Measurements from ENCODE around the gene MLANA. TPM values are rescaled to one million over a fixed set of nuclear protein-coding genes. Genes with fewer than 3 reads are reported as not detected.
A peak's percentile ranks its signal among the peaks of the same experiment; 100 is the strongest.

MLANA gene
- total and polyA plus RNA-seq, 8 donors, result 0.75 to 1.5 (median 1.1) TPM; not detected in 2

GRCh38 chr9:5845157-5845531 lies 45.5 kb upstream of the MLANA start:
- no peak overlapping the region for H3K4me3 ChIP-seq
- no peaks in the 10 kb centered on the region for H3K27me3 ChIP-seq
- no peaks in the 10 kb centered on the region for H3K36me3 ChIP-seq
- H3K9me3 ChIP-seq, result no peaks in the 10 kb centered on the region
- DNase-seq, result no peak
- H3K4me1 ChIP-seq, result peaks cover 3 to 26% of the 10 kb centered on the region in 2 donors
- no peak for ATAC-seq
- no peak for TF ChIP-seq CTCF (IDR thresholded peaks at IDR 0.05)
- peak overlapping the region in 1 of 2 donors; percentile 43 for H3K27ac ChIP-seq
- intact Hi-C loops (cut with DNase I), result no loop called here

GRCh38 chr9:5846096-5846495 lies 44.6 kb upstream of the MLANA start:
- no peaks in the 10 kb centered on the region for H3K36me3 ChIP-seq
- no peak overlapping the region for H3K4me3 ChIP-seq
- DNase-seq (no peak), ATAC-seq (no peak)
- H3K9me3 ChIP-seq, result no peaks in the 10 kb centered on the region
- no peak for TF ChIP-seq CTCF (IDR thresholded peaks at IDR 0.05)
- intact Hi-C loops (cut with DNase I), result no loop called here
- no peaks in the 10 kb centered on the region for H3K27me3 ChIP-seq
- H3K4me1 ChIP-seq, result peaks cover 3 to 26% of the 10 kb centered on the region in 2 donors
- no peak overlapping the region for H3K27ac ChIP-seq

GRCh38 chr9:5846501-5846921 lies 44.2 kb upstream of the MLANA start:
- Histone ChIP-seq H3K36me3 (no peaks in the 10 kb centered on the region), H3K27me3 (no peaks in the 10 kb centered on the region), H3K27ac (no peak overlapping the region), H3K4me1 (peaks cover 3 to 26% of the 10 kb centered on the region in 2 donors), H3K4me3 (no peak overlapping the region), H3K9me3 (no peaks in the 10 kb centered on the region)
- ATAC-seq (no peak), DNase-seq (no peak)
- TF ChIP-seq CTCF (IDR thresholded peaks at IDR 0.05), result no peak
- intact Hi-C loops (cut with DNase I), result no loop called here

GRCh38 chr9:5848372-5848882 lies 42.3 kb upstream of the MLANA start:
- Histone ChIP-seq H3K9me3 (no peaks in the 10 kb centered on the region), H3K27ac (no peak overlapping the region), H3K4me3 (no peak overlapping the region), H3K27me3 (no peaks in the 10 kb centered on the region), H3K4me1 (peaks cover 3 to 19% of the 10 kb centered on the region in 2 donors), H3K36me3 (no peaks in the 10 kb centered on the region)
- no peak for TF ChIP-seq CTCF (IDR thresholded peaks at IDR 0.05)
- ATAC-seq (no peak), DNase-seq (no peak)
- intact Hi-C loops (cut with DNase I), result no loop called here

- intact Hi-C loops (cut with DNase I), result no loop called here
- no peak for ATAC-seq
- TF ChIP-seq CTCF (IDR thresholded peaks at IDR 0.05), result no peak
- H3K4me1 ChIP-seq, result no peaks in the 10 kb centered on the region
- H3K36me3 ChIP-seq, result no peaks in the 10 kb centered on the region
- no peak overlapping the region for H3K27ac ChIP-seq
- no peaks in the 10 kb centered on the region for H3K27me3 ChIP-seq
- no peaks in the 10 kb centered on the region for H3K9me3 ChIP-seq
- DNase-seq, result no peak
- no peak overlapping the region for H3K4me3 ChIP-seq
These were observed 40.0 kb upstream of the MLANA start for GRCh38 chr9:5850724-5851122.
